Measurements from ENCODE around the gene OPRL1. TPM values are rescaled to one million over a fixed set of nuclear protein-coding genes. Genes with fewer than 3 reads are reported as not detected.
A peak's percentile ranks its signal among the peaks of the same experiment; 100 is the strongest.

The OPRL1 gene
- total and polyA plus RNA-seq, 2 donors (not counting 1 experiment from before 2014, with no cell fraction given) = 3.5 to 6.2 TPM

DNA sequence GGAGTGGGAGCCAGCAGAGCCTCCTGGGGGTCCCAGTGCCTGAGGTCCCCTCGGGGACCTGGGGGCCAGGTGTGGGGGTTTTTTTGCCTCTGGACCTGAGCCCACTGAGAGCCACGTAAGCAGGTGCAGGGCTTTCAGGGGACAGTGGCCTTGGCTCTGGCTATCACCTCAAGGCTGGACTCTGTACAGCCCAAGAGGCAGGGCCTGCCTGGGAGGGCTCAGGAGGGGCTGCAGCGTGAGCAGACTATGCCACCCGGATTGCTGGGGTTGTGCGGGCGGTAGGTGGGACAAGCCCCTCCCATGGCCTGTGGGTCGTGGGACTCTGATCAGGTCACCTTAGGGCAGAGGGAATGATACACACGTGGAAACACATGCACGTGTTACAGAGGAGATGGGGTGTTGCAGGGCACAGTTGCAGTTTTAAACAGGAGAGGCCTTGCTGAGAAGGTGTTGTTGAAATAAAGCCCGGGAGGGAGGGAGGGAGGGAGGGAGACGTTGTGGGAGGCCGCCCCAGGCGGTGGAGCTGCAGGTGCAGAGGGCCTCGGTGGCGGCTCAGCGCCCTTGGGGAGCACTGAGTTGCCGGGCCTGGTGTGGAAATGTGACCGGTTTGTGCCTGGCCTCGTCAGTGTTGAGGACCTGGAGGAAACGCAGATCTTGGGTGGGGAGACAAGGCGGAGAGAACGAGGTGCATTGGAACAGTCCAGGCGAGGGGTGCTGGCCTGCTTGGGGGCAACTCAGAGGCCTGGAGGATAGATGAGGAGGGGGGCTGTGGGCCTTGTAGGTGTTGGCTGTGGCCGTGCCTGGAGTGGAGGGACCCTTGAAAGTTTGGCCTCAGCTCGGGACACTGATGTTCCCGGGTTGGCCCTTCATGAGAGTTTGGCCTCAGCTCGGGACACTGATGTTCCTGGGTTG is 14.6 kb upstream of the OPRL1 start:
- H3K9ac ChIP-seq (ENCODE audit: low read length) = no peak overlapping the region
- Mint-ChIP-seq H3K9me3 (ENCODE audit: insufficient read depth) (no peaks in the 10 kb centered on the region), H3K27me3 (no peaks in the 10 kb centered on the region), H3K4me1 (peaks cover 53% of the 10 kb centered on the region), H3K4me3 (peak overlapping the region; percentile 88), H3K27ac (peak overlapping the region; percentile 95)
- no peaks in the 10 kb centered on the region for H3K36me3 ChIP-seq (replicated peaks in 1 of 2; ENCODE audit: control extremely low read depth in 1 of 2, control insufficient read depth in 1 of 2, extremely low read depth in 1 of 2, insufficient read depth in 2 of 2, low read length in 1 of 2)
- ChIA-PET POLR2A (interaction anchor here (0.8 to 4.2 kb wide), 3 partner anchors 13 to 85 kb away, joined by 3 to 55 read pairs (median 4); partner anchors contain the start of genes OPRL1, PRPF6, RGS19 and SAMD10), CTCF (interaction anchor here (0.7 to 3.2 kb wide), 10 partner anchors 8 to 155 kb away, joined by 3 to 14 read pairs (median 4); partner anchors contain the start of genes LKAAEAR1, NPBWR2, OPRL1 and RGS19)
- intact Hi-C loops (cut with micrococcal nuclease) = no loop called here
- peaks cover 27% of the 10 kb centered on the region for H3K79me2 ChIP-seq (ENCODE audit: control insufficient read depth, insufficient read depth, low read length)
- no peak overlapping the region for H2AFZ ChIP-seq (ENCODE audit: insufficient read depth, low read depth, low read length, poor library complexity, severe bottlenecking)
- peak; percentile 60 for DNase-seq
- no peaks in the 10 kb centered on the region for H3K27me3 ChIP-seq (replicated peaks in 1 of 4; ENCODE audit: control extremely low read depth in 1 of 4, control insufficient read depth in 3 of 4, insufficient read depth in 4 of 4, low read length in 3 of 4)
- H3K27ac ChIP-seq (ENCODE audit: low read length in 2 of 2) = peak overlapping the region; percentile 40 to 55
- 24% methylated on average over 27 of the region's 27 CpGs for WGBS (ENCODE audit: insufficient coverage)
- H3K4me3 ChIP-seq (ENCODE audit: control extremely low read depth in 1 of 5, extremely low read depth in 1 of 5, insufficient read depth in 1 of 5, low read depth in 2 of 5, low read length in 4 of 5) = no peak overlapping the region
- peak overlapping the region; percentile 98 for H3K4me2 ChIP-seq (replicated peaks; ENCODE audit: low read depth, low read length, poor library complexity, severe bottlenecking)
- H3K9me3 ChIP-seq (ENCODE audit: control extremely low read depth in 1 of 3, control insufficient read depth in 2 of 3, insufficient read depth in 1 of 3, low read length in 2 of 3) = no peaks in the 10 kb centered on the region
- peaks cover 15% of the 10 kb centered on the region for H4K20me1 ChIP-seq (ENCODE audit: control insufficient read depth, insufficient read depth, low read length, poor library complexity, severe bottlenecking)
- ATAC-seq (ENCODE audit: low read depth) = peak; percentile 12
- no peak for TF ChIP-seq EZH2 (IDR thresholded peaks at IDR 0.05; ENCODE audit: borderline replicate concordance, insufficient read depth, low read depth, low read length, poor library complexity, severe bottlenecking)
- TF ChIP-seq, protein P1, sequence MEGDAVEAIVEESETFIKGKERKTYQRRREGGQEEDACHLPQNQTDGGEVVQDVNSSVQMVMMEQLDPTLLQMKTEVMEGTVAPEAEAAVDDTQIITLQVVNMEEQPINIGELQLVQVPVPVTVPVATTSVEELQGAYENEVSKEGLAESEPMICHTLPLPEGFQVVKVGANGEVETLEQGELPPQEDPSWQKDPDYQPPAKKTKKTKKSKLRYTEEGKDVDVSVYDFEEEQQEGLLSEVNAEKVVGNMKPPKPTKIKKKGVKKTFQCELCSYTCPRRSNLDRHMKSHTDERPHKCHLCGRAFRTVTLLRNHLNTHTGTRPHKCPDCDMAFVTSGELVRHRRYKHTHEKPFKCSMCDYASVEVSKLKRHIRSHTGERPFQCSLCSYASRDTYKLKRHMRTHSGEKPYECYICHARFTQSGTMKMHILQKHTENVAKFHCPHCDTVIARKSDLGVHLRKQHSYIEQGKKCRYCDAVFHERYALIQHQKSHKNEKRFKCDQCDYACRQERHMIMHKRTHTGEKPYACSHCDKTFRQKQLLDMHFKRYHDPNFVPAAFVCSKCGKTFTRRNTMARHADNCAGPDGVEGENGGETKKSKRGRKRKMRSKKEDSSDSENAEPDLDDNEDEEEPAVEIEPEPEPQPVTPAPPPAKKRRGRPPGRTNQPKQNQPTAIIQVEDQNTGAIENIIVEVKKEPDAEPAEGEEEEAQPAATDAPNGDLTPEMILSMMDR (IDR thresholded peaks at IDR 0.05) = no peak
- H3K4me1 ChIP-seq (ENCODE audit: control insufficient read depth in 2 of 2, insufficient read depth in 2 of 2, low read length in 2 of 2) = peaks cover 56 to 78% of the 10 kb centered on the region in 2 donors

Data from B cell (primary cell).